ENCODE data around the gene PARP12. TPM values are rescaled to one million over a fixed set of nuclear protein-coding genes. Genes with fewer than 3 reads are reported as not detected.

PARP12 gene
- total RNA-seq, 2 experiments from 2014 or later = 32.4 to 33.6 TPM

DNA sequence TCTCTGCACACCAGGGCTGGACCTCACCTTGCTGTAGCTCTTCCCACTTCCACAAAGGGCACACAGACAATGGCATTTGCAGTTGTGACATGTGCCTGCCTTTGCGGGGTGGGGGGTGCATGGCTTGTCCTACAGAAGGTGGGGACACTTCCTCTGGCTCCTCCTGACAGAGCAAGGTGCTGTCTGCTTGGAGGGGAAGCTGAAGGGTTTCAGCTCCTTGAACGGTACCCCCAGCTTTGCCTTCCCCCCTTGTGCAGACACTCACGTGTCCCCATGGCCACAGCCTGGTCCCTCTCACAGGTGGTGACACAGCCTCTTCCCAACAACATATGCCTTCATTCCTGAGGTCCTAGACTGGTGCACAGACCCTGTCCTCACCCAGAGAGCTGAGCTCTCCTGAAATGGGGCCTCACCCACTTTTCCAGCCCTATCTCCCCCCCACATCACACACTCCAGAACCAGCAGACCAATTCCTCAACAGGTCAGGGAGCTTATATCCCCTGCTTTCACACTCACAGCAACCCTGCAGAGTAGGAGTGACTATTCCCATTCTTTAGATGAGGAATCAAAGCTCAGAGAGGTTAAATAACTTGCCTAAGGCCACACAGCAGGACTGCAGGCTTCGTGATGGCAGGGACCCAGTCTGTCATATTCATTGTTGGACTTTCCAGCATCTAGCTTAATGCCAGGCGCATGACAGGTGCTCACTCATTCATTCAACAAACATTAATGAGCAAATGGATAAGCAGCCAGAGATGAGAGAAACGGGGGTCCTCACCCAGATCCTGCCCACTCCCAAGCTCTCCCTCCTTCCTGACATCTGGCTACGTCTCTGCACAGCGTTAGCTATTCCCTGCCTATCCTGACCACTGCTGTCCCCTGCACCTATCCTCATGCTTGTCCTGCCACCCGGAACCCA is 44.4 kb downstream of the PARP12 start:
- no peak overlapping the region for H3K27ac Mint-ChIP-seq

DNA sequence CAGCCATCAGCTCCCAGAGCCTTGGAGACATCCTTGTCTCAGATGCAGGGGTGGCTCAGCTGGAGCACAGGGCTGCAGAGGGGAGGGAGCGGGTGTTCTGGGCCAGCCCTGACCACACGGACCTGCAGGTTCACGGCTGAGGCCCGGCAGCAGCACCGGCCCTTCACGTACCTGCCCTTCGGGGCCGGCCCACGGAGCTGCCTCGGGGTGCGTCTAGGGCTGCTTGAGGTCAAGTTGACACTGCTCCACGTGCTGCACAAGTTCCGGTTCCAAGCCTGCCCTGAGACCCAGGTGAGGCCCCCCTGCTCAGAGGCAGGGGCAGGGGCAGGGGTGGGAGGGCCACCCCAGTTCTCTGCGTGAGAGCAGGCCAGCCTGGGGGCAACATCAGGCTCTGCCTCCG is 45.2 kb downstream of the PARP12 start:
- no peaks in the 10 kb centered on the region for H3K27me3 Mint-ChIP-seq
- H3K9me3 Mint-ChIP-seq = no peaks in the 10 kb centered on the region
- H3K36me3 Mint-ChIP-seq = no peaks in the 10 kb centered on the region
- H3K4me1 Mint-ChIP-seq = no peaks in the 10 kb centered on the region
- no peak overlapping the region for H3K27ac Mint-ChIP-seq
- no peak for DNase-seq
- no peak overlapping the region for H3K4me3 Mint-ChIP-seq

More for the DNA sequence above, 44.4 kb downstream of the PARP12 start:
- H3K36me3 Mint-ChIP-seq = no peaks in the 10 kb centered on the region
- no peaks in the 10 kb centered on the region for H3K27me3 Mint-ChIP-seq
- H3K9me3 Mint-ChIP-seq = no peaks in the 10 kb centered on the region
- H3K4me3 Mint-ChIP-seq = no peak overlapping the region
- no peak for DNase-seq
- no peaks in the 10 kb centered on the region for H3K4me1 Mint-ChIP-seq

DNA sequence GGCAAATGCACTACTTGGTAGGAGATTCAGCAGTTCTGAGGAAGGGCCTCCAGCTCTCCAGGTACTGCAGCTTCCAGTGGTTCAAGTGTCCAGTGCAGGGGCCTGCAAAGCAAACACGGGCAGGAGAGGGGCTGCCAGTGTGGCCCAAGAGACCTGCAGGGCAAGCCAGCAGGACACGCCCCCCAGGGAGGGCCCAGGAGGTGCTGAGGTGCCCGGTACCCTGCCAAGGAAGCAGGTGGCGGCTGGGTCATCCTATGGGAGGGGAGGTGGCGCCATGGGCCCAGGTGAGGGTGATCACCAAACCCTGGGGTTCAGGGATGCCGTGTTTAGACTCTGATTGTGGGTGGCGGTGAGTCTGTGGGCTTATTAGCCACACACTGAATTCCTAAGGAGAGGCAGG is 45.7 kb downstream of the PARP12 start:
- Mint-ChIP-seq H3K9me3 (no peaks in the 10 kb centered on the region), H3K27me3 (no peaks in the 10 kb centered on the region), H3K4me3 (no peak overlapping the region), H3K27ac (no peak overlapping the region), H3K36me3 (no peaks in the 10 kb centered on the region), H3K4me1 (no peaks in the 10 kb centered on the region)
- no peak for DNase-seq

DNA sequence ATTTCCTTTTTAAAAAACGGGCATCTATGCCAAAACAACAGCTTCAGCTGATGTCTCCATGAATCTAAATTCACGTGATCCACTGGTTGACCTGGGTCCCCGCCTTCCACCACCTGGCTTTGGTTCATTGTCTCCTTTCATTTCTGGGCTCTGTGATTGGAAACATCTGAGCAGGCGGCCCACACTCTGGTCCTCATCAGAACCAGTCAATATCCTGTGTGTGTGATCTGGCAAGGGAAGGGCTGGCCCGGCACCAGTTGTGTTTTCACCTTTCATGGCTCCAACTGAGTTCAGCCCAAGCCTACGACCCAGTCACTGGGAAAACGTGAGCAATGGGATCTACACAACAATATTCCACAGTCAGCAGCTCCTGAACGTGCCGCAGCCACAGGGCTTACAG is 46.2 kb downstream of the PARP12 start:
- Mint-ChIP-seq H3K27ac (no peak overlapping the region), H3K4me3 (no peak overlapping the region), H3K4me1 (no peaks in the 10 kb centered on the region), H3K9me3 (no peaks in the 10 kb centered on the region), H3K27me3 (no peaks in the 10 kb centered on the region), H3K36me3 (no peaks in the 10 kb centered on the region)
- no peak for DNase-seq

- no peak overlapping the region for H3K4me3 Mint-ChIP-seq
These were observed 47.2 kb downstream of the PARP12 start for GRCh38 chr7:140015471-140015970.

DNA sequence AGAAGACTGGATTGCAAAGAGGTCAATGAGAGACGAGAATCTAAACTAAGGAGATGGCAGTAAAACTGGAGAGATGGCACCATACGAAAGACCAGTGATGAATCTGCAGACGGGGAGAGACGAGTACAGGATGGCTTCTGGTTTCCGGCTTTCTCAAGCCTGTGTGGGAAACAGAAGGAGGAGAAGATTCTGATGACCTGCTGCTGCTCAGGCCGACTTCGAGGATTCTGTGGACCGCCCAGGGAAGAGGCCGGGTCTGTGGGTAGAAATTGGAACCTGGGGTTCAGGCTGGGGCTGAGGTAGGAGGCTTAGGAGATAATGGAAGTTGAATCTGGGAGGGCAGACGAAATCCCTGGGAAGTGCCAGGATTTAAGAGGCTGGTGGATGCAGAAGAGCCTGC is 48.6 kb downstream of the PARP12 start:
- H3K4me3 Mint-ChIP-seq = no peak overlapping the region
- no peaks in the 10 kb centered on the region for H3K9me3 Mint-ChIP-seq
- no peaks in the 10 kb centered on the region for H3K27me3 Mint-ChIP-seq
- no peaks in the 10 kb centered on the region for H3K4me1 Mint-ChIP-seq
- no peaks in the 10 kb centered on the region for H3K36me3 Mint-ChIP-seq
- no peak for DNase-seq
- H3K27ac Mint-ChIP-seq = no peak overlapping the region

More at GRCh38 chr7:140015471-140015970, 47.2 kb downstream of the PARP12 start:
- H3K27ac Mint-ChIP-seq = no peak overlapping the region
- H3K27me3 Mint-ChIP-seq = no peaks in the 10 kb centered on the region
- H3K36me3 Mint-ChIP-seq = no peaks in the 10 kb centered on the region
- H3K9me3 Mint-ChIP-seq = no peaks in the 10 kb centered on the region
- no peaks in the 10 kb centered on the region for H3K4me1 Mint-ChIP-seq
- DNase-seq = no peak

DNA sequence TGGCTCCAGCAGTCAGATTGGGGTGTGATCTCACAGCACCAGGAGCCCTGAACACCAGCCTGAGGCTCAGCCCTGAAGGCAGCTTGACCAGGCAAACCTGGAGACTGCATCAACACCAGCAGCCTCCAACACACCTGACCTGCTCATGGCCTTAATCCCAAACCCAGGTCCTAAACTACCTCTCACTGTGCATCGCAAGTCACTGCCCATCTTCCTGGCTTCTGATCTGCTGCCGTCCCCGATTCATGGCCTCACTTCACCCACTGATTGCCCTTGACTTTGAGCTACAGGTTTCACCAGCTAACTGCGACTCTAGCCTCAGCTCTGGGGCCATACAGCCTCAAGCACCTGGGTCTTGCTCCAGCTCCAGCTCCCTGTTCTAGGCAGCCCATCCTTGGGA is 49.1 kb downstream of the PARP12 start:
- H3K4me3 Mint-ChIP-seq = no peak overlapping the region

GRCh38 chr7:140010194-140010895 is 52.4 kb downstream of the PARP12 start:
- no peak overlapping the region for H3K27ac Mint-ChIP-seq
- H3K9me3 Mint-ChIP-seq = no peaks in the 10 kb centered on the region
- H3K4me3 Mint-ChIP-seq = no peak overlapping the region
- H3K4me1 Mint-ChIP-seq = no peaks in the 10 kb centered on the region
- H3K36me3 Mint-ChIP-seq = no peaks in the 10 kb centered on the region
- no peak for DNase-seq
- no peaks in the 10 kb centered on the region for H3K27me3 Mint-ChIP-seq

More for the DNA sequence above, 49.1 kb downstream of the PARP12 start:
- no peaks in the 10 kb centered on the region for H3K9me3 Mint-ChIP-seq
- H3K27ac Mint-ChIP-seq = no peak overlapping the region
- no peaks in the 10 kb centered on the region for H3K4me1 Mint-ChIP-seq
- H3K36me3 Mint-ChIP-seq = no peaks in the 10 kb centered on the region
- no peak for DNase-seq
- no peaks in the 10 kb centered on the region for H3K27me3 Mint-ChIP-seq

DNA sequence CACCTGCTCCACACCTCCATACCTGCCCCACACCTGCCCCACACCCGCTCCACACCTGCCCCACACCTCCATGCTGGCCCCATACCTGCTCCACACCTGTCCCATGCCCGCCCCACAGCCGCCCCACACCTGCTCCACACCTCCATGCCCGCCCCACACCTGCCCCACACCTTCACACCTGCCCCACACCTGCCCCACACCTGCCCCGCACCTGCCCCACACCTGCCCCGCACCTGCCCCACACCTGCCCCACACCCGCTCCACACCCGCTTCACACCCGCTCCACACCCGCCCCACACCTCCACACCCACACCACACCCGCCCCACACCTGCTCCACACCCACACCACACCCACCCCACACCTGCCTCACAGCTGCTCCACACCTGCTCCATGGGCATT is 53.0 kb downstream of the PARP12 start:
- Mint-ChIP-seq H3K36me3 (no peaks in the 10 kb centered on the region), H3K9me3 (no peaks in the 10 kb centered on the region), H3K27ac (no peak overlapping the region), H3K4me3 (no peak overlapping the region), H3K4me1 (no peaks in the 10 kb centered on the region), H3K27me3 (no peaks in the 10 kb centered on the region)
- no peak for DNase-seq

GRCh38 chr7:140008755-140009610 is 53.8 kb downstream of the PARP12 start:
- no peak overlapping the region for H3K27ac Mint-ChIP-seq
- DNase-seq = no peak
- no peaks in the 10 kb centered on the region for H3K27me3 Mint-ChIP-seq
- H3K9me3 Mint-ChIP-seq = no peaks in the 10 kb centered on the region
- H3K4me3 Mint-ChIP-seq = no peak overlapping the region
- no peaks in the 10 kb centered on the region for H3K4me1 Mint-ChIP-seq
- no peaks in the 10 kb centered on the region for H3K36me3 Mint-ChIP-seq

GRCh38 chr7:140007051-140007690 is 55.6 kb downstream of the PARP12 start:
- DNase-seq = no peak
- H3K27me3 Mint-ChIP-seq = no peaks in the 10 kb centered on the region
- no peaks in the 10 kb centered on the region for H3K4me1 Mint-ChIP-seq
- no peaks in the 10 kb centered on the region for H3K36me3 Mint-ChIP-seq
- H3K4me3 Mint-ChIP-seq = no peak overlapping the region
- H3K27ac Mint-ChIP-seq = no peak overlapping the region
- no peaks in the 10 kb centered on the region for H3K9me3 Mint-ChIP-seq

- no peaks in the 10 kb centered on the region for H3K9me3 Mint-ChIP-seq
- no peak for DNase-seq
- H3K27me3 Mint-ChIP-seq = no peaks in the 10 kb centered on the region
- no peak overlapping the region for H3K27ac Mint-ChIP-seq
- no peak overlapping the region for H3K4me3 Mint-ChIP-seq
- no peaks in the 10 kb centered on the region for H3K4me1 Mint-ChIP-seq
- no peaks in the 10 kb centered on the region for H3K36me3 Mint-ChIP-seq
These were observed 56.2 kb downstream of the PARP12 start for GRCh38 chr7:140006600-140006999.

DNA sequence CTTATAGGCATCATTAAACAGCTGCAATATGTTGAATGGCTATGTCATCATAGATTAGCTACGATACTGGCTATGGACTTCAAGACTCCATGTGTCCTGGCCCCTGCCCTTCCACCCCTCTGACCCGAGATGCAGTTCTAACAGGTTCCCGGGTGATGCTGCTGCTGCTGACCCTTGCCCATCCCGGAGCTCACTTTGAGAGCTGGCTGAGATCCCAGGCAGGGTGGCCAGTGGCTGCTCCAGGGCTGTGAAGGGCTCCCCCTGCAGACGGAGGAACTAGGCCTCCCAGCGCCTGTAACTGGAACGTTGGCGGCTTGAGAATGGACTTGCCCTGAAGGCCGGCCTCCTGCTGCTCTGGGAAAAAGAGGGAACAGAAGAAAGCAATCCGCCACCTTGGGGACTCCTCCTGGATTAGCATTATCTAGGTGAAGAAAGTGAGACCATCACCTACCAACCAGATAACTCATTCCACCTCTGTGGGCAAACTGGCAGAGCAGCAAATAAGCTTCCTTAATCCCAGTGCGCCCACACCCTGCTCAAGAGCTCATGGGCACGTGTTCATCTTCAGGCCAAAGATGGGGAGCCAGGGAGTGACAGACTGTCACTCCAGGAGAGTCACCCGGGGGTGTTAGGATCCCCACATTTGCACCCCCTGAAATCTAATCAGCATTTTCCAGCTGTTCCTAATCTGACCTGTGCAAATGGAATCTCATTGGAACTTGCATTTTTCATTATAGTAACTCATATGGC is 56.8 kb downstream of the PARP12 start:
- H3K4me3 Mint-ChIP-seq = no peak overlapping the region
- no peak overlapping the region for H3K27ac Mint-ChIP-seq
- H3K36me3 Mint-ChIP-seq = no peaks in the 10 kb centered on the region
- no peaks in the 10 kb centered on the region for H3K27me3 Mint-ChIP-seq
- H3K4me1 Mint-ChIP-seq = no peaks in the 10 kb centered on the region
- H3K9me3 Mint-ChIP-seq = no peaks in the 10 kb centered on the region
- no peak for DNase-seq

GRCh38 chr7:140005341-140005740 is 57.4 kb downstream of the PARP12 start:
- no peaks in the 10 kb centered on the region for H3K9me3 Mint-ChIP-seq
- no peaks in the 10 kb centered on the region for H3K27me3 Mint-ChIP-seq
- no peak for DNase-seq
- no peaks in the 10 kb centered on the region for H3K36me3 Mint-ChIP-seq
- H3K4me3 Mint-ChIP-seq = no peak overlapping the region
- H3K4me1 Mint-ChIP-seq = no peaks in the 10 kb centered on the region
- H3K27ac Mint-ChIP-seq = no peak overlapping the region

Measured in activated naive CD8-positive, alpha-beta T cell treated with anti-CD3 and anti-CD28 coated beads for 36 hours (primary cell).